Measurements from ENCODE around the gene SMYD3. TPM values are rescaled to one million over a fixed set of nuclear protein-coding genes. Genes with fewer than 3 reads are reported as not detected.

SMYD3 gene
- total RNA-seq, 1 experiment from 2014 or later = 29.6 TPM

DNA sequence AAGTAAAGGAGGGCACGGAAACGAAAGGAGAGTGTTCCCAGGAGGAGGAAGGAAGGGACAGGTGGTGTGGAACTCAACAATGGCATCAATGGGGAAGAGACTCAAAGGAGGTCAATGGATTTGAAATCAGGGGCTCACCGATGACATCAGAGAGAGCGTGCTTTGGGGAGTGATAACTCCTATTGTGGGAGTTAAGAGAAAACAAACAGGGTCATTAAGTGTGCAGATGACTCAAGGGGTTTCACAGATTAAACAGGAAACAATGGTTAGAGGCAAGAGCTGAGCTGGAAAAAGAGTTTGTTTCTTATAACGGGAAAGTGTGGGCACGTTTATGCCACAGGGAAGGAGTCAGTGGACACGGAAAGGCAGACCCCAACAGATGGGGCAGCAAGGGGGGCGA, 629.1 kb downstream of the SMYD3 start:
- POLR2A ChIA-PET (ENCODE audit: unreplicated experiment) = no interaction called here
- Histone ChIP-seq H3K4me1 (replicated peaks; ENCODE audit: insufficient read depth) (no peaks in the 10 kb centered on the region), H3K4me2 (no peak overlapping the region), H3F3A (ENCODE audit: insufficient read depth, low read depth) (no peaks in the 10 kb centered on the region), H2AFZ (no peak overlapping the region), H3K79me2 (ENCODE audit: low read depth) (no peaks in the 10 kb centered on the region), H3K27me3 (ENCODE audit: insufficient read depth, low read depth) (no peaks in the 10 kb centered on the region), H3K36me3 (ENCODE audit: low read depth) (no peaks in the 10 kb centered on the region), H3K4me3 (no peak overlapping the region), H4K20me1 (ENCODE audit: insufficient read depth) (no peaks in the 10 kb centered on the region), H3K9me3 (ENCODE audit: insufficient read depth, low read depth) (no peaks in the 10 kb centered on the region), H3K27ac (no peak overlapping the region), H3K9me2 (ENCODE audit: insufficient read depth) (no peaks in the 10 kb centered on the region)
- intact Hi-C loops (cut with micrococcal nuclease; ENCODE audit: unreplicated experiment) = no loop called here
- TF ChIP-seq EZH2 (IDR thresholded peaks at IDR 0.05; ENCODE audit: low read depth) = no peak
- TF ChIP-seq, protein P1, sequence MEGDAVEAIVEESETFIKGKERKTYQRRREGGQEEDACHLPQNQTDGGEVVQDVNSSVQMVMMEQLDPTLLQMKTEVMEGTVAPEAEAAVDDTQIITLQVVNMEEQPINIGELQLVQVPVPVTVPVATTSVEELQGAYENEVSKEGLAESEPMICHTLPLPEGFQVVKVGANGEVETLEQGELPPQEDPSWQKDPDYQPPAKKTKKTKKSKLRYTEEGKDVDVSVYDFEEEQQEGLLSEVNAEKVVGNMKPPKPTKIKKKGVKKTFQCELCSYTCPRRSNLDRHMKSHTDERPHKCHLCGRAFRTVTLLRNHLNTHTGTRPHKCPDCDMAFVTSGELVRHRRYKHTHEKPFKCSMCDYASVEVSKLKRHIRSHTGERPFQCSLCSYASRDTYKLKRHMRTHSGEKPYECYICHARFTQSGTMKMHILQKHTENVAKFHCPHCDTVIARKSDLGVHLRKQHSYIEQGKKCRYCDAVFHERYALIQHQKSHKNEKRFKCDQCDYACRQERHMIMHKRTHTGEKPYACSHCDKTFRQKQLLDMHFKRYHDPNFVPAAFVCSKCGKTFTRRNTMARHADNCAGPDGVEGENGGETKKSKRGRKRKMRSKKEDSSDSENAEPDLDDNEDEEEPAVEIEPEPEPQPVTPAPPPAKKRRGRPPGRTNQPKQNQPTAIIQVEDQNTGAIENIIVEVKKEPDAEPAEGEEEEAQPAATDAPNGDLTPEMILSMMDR (conservative IDR thresholded peaks at IDR 0.05) = no peak
- BruUV-seq (replicated peaks) = no TSS peak
- DNase-seq = no peak
- CTCF ChIA-PET = no interaction called here

DNA sequence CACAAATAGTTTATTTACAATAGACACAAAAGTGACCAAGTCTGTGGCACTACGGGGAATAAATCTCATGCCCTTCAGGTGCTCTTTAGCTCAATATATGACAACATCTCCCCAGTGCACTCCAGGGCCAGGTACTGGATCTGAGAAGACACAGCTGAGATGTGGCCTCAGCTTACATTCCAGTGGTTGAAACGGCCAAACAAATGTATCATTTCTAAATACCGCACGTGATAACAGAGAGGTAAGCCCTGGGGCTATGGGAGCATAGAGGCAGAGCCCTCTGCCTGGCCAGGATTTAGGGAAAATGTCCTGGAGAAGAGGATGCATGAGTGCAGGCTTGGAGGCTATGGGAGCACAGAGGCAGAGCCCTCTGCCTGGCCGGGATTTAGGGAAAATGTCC, 630.5 kb downstream of the SMYD3 start:
- H3K4me2 ChIP-seq = no peak overlapping the region
- no peaks in the 10 kb centered on the region for H4K20me1 ChIP-seq (ENCODE audit: insufficient read depth)
- intact Hi-C loops (cut with micrococcal nuclease; ENCODE audit: unreplicated experiment) = no loop called here
- TF ChIP-seq, protein P1 (conservative IDR thresholded peaks at IDR 0.05) = no peak
- no peak for TF ChIP-seq EZH2 (IDR thresholded peaks at IDR 0.05; ENCODE audit: low read depth)
- H2AFZ ChIP-seq = no peak overlapping the region
- BruUV-seq (replicated peaks) = no TSS peak
- no peak overlapping the region for H3K4me3 ChIP-seq
- no peaks in the 10 kb centered on the region for H3K4me1 ChIP-seq (replicated peaks; ENCODE audit: insufficient read depth)
- H3K79me2 ChIP-seq (ENCODE audit: low read depth) = no peaks in the 10 kb centered on the region
- H3F3A ChIP-seq (ENCODE audit: insufficient read depth, low read depth) = no peaks in the 10 kb centered on the region
- no peak overlapping the region for H3K27ac ChIP-seq
- no peaks in the 10 kb centered on the region for H3K9me3 ChIP-seq (ENCODE audit: insufficient read depth, low read depth)
- CTCF ChIA-PET = no interaction called here
- H3K9me2 ChIP-seq (ENCODE audit: insufficient read depth) = no peaks in the 10 kb centered on the region
- H3K27me3 ChIP-seq (ENCODE audit: insufficient read depth, low read depth) = no peaks in the 10 kb centered on the region
- DNase-seq = no peak
- POLR2A ChIA-PET (ENCODE audit: unreplicated experiment) = no interaction called here
- H3K36me3 ChIP-seq (ENCODE audit: low read depth) = no peaks in the 10 kb centered on the region

DNA sequence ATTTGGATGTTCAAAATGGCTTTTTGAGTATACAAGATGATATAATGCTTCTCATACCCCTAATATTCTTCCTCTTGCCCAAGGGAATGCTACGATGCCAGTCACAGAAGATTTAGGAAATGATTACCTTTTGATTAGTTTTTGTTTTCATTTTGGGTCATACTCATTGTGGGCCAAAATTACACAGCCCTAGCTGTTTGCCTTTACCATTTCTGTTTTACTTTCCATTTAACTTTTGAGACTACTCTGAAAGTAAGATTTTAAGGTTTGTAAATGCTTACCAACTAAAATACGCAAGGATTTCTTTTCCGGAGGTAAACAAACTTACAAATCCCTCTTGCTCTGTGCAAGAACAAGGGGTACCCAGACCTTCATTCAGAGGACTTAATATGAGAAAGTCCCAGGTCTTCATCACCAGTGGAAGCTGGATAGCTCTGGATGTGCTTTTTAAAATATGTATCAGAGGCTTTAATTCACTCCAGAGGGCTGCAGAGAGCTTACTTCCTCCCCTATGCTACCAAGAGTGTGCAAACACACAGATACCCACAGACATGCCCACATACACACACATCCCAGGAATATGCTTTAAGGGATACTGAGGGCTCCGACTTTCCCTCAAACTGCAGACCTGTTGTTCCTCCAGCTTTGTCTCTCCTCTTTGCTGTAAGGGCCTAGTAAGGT, 631.4 kb downstream of the SMYD3 start:
- H3K4me1 ChIP-seq (replicated peaks; ENCODE audit: insufficient read depth) = no peaks in the 10 kb centered on the region
- no peaks in the 10 kb centered on the region for H3K79me2 ChIP-seq (ENCODE audit: low read depth)
- H3K4me2 ChIP-seq = no peak overlapping the region
- H3K36me3 ChIP-seq (ENCODE audit: low read depth) = no peaks in the 10 kb centered on the region
- no peaks in the 10 kb centered on the region for H3K27me3 ChIP-seq (ENCODE audit: insufficient read depth, low read depth)
- TF ChIP-seq EZH2 (IDR thresholded peaks at IDR 0.05; ENCODE audit: low read depth) = no peak
- TF ChIP-seq, protein P1 (conservative IDR thresholded peaks at IDR 0.05) = no peak
- H3K9me3 ChIP-seq (ENCODE audit: insufficient read depth, low read depth) = no peaks in the 10 kb centered on the region
- BruUV-seq (replicated peaks) = no TSS peak
- no peaks in the 10 kb centered on the region for H3F3A ChIP-seq (ENCODE audit: insufficient read depth, low read depth)
- no peak overlapping the region for H3K4me3 ChIP-seq
- ChIA-PET CTCF (no interaction called here), POLR2A (ENCODE audit: unreplicated experiment) (no interaction called here)
- no peak for DNase-seq
- H2AFZ ChIP-seq = no peak overlapping the region
- no peak overlapping the region for H3K27ac ChIP-seq
- intact Hi-C loops (cut with micrococcal nuclease; ENCODE audit: unreplicated experiment) = no loop called here
- H4K20me1 ChIP-seq (ENCODE audit: insufficient read depth) = no peaks in the 10 kb centered on the region
- no peaks in the 10 kb centered on the region for H3K9me2 ChIP-seq (ENCODE audit: insufficient read depth)
